ENCODE data around the gene NDUFAF8.

- TF ChIP-seq CTCF (IDR thresholded peaks at IDR 0.05) (no peak), POLR2A (IDR thresholded peaks at IDR 0.05) (no peak)
Measured at GRCh38 chr17:81218991-81219390, 20.1 kb upstream of the NDUFAF8 start.
